GM11168 (cell line): ENCODE data around the gene AMN1.
"Not testable (repeated sequence)": the region's sequence is repeated elsewhere in the genome, so short reads cannot be mapped to it uniquely, and the experiment has no call there.

ENCODE experiments used
- in situ Hi-C: fragments of 300-500 bp; cut with MboI; formaldehyde crosslinking; loops from one replicate; pipeline ENCODE4 v1.12.0; 2022; ENCODE audit warnings: low sequenced_read_pairs; ENCODE audit not compliant: unreplicated experiment

Gene AMN1

DNA sequence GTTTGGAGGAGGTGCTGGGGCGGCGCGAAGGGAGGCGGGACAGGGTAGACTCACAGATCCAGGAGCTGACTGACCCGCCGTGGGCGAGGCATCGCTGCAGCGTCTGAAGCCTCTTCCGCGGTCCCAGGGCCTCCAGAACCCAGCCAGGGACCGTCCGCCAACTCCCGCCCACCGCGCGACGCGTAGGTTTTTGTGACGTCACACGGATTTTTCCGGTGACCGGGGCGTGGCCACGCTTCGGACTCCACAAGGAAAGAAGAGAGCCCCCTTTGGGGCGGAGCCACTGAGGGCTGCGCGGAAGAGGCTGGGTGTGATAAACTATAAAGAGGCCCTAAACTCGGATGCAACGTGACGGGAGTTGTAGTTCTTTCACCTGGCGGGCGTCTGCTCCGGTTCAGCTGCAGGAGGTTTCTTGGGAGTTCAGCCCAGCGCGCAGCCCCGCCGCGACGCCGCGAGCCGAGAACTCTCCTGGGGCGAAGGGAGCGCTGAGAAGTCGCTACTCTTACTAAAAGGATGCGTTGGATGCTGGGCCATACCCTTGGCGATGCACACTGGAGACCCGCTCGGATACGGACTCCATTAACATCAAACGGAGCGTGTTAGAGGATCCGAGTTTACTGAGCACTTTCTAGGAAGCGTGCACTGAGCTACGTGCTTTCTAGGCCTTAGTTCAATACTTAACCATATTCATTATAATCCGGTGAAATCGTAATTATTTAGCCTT, at the start of gene AMN1:
AMN1 (minus strand) TSS at position 105 of the 724 bp plus-strand sequence; CDS start at position 92, 13 bp downstream.
- in situ Hi-C loops: no loop called here

- in situ Hi-C loops: no loop called here
These were observed 45.0 kb upstream of the AMN1 start for GRCh38 chr12:31773867-31774266.

DNA sequence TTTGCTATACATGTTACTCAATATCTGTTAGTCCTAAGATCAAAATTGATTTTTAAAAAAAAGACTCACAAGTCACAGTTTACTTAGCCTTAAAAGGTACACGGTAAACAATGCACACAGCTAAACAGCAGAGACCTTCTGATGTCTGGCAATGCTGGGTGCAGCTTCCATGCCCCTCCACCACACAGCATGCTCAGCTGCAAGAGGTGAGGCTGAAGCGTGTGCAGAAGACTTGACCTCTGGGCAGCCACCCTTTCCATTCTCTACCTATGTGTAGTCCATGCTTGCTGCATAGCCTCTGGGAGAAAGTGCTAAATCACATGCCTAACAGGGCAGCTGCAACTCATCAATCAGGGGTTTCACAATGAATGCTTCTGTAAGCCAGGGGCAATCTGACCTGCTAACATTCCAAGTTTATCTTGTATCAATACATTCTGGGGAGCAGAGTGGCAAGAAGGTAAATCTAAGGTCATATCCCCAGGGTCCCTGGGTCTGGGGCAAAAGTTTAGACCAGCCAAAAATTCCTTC, 44.5 kb upstream of the AMN1 start:
- in situ Hi-C loops: no loop called here

GRCh38 chr12:31772685-31773222, 43.9 kb upstream of the AMN1 start:
- in situ Hi-C loops: no loop called here

DNA sequence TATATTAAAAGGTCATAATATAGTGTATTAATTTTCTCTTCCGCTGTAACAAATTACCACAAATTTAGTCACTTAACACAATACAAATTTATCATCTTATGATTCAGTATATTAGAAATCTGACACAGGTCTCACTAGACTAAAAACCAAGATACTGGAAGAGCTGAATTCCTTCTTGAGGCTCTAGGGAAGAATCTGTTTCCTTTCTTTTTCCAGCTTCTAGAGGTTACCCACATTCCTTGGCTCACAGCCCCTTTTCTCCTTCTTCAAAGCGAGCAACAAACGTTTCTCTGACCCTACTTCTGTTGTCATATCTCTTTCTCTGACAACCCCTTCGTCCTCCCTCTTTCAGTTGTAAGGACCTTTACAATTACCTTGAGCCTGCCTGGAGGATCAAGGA, 43.4 kb upstream of the AMN1 start:
- in situ Hi-C loops: no loop called here

DNA sequence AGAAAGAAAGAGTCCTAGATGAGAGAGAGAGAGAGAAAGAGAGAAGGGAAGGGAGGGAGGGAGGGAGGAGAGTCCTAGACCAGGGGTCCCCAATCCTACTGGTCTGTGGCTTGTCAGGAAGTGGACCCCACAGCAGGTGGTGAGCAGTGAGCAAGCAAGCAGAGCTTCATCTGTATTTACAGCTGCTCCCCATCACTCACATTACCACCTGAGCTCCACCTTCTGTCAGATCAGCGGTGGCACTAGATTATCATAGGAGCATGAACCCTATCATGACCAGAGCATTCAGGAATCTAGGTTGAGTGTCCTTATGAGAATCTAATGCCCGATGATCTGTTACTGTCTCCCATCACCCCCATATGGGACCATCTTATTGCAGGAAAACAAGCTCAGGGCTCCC, 39.2 kb upstream of the AMN1 start:
- in situ Hi-C loops: no loop called here

DNA sequence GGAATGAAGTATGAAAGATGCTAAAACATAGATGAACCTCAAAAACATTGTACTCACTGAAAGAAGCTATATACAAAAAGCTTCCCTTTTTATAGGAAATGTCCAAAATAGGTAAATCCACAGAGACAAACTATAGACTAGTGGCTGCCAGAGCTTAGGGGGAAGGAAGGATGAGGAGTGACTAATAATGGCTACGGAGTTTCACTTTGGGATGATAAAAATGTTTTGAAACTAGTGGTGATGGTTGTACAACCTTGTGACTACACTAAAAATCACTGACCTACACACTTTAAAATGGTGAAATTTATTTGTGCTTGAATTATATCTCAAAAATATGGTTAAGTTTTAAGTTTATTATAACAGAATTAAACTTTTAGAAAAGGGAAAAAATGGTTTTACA, 37.1 kb upstream of the AMN1 start:
- in situ Hi-C loops: no loop called here

- in situ Hi-C loops: no loop called here
These were observed 31.0 kb upstream of the AMN1 start for GRCh38 chr12:31759632-31760459.

GRCh38 chr12:31758297-31758696, 29.5 kb upstream of the AMN1 start:
- in situ Hi-C loops: not testable (repeated sequence)

DNA sequence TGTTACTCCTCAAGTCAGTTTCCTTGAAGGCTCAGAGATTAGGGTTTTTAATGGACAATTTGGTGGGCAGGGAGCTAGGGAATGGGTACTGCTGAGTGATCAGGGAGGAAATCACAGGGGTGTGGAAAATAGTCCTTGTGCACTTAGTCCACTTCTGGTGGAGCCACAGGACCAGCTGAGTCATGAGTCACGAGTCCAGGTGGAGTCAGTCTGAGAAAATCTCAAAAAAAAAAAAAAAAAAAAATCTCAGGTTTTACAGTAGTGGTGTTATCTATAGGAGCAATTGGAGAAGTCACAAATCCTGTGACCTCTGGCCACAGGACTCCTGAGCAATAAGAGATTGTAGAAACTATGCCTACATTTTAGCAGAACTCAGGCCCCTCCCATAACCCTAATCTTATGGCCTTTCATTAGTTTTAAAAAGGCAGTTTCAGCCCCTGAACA, 28.2 kb upstream of the AMN1 start:
- in situ Hi-C loops: no loop called here

- in situ Hi-C loops: no loop called here
These were observed 23.6 kb upstream of the AMN1 start for GRCh38 chr12:31752450-31752849.

DNA sequence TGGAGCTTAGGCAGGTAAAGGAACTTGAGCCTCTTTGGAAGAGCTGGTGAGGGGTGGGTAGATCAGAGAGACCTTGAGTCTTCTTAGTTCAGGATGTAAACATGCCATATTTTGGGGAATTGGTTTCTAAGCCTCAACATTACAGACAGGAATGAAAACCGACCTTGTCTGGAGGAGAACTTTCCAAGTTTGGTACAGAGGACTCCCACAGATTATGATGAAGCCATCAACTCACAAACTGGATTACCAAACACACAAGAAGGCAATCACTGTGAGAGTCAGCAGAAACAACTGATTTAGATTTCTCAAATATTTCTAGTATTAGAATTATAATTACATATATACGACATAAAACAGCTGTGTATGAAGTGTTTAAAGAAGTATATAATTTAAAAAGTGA, 22.3 kb upstream of the AMN1 start:
- in situ Hi-C loops: no loop called here

GRCh38 chr12:31750747-31751039, 21.9 kb upstream of the AMN1 start:
- in situ Hi-C loops: no loop called here

GRCh38 chr12:31749024-31749704, 20.3 kb upstream of the AMN1 start:
- in situ Hi-C loops: loop anchor here (10.0 kb wide), 1 partner anchor 216 kb away; no protein-coding TSS in a partner anchor

DNA sequence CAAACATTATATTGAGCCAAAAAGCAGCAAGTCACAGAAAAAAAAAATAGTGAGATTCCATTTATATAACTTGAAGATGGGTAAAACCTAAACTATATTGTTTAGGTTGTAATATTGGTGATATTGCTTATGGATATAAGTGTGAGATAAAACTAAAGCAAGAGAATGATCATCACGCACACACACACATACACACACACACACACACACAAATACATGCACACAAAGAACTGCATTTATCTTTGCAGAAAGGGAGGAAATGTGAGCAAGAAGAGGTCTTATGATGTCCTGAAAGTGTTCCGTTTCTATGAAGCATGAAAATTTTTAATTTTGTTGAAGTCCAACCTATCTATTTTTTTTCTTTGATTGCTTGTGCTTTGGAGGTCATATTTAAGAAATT, 16.4 kb upstream of the AMN1 start:
- in situ Hi-C loops: loop anchor here (10.0 kb wide), 1 partner anchor 220 kb away; no protein-coding TSS in a partner anchor

GRCh38 chr12:31744363-31744762, 15.5 kb upstream of the AMN1 start:
- in situ Hi-C loops: loop anchor here (10.0 kb wide), 1 partner anchor 220 kb away; no protein-coding TSS in a partner anchor

DNA sequence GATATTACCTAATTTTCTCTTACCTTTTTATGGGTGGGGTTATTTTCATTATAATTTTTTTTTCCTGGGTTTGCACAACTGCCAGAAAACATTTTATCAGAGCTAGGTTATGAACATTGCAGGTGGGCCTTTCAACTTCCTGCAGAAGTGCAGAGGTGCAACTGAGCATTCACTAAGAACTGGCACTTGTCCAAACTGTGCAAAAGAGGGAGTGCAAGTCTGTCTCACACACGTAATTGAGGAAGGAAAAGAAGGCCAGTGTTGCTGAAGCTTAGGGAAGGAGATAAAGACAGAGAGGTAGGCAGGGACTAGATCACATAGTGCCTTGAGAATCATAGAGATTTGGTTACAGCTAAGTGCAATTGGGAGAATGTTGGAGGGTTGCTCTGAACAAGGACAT, 14.1 kb upstream of the AMN1 start:
- in situ Hi-C loops: loop anchor here (10.0 kb wide), 1 partner anchor 222 kb away; no protein-coding TSS in a partner anchor

GRCh38 chr12:31740628-31741027, 11.8 kb upstream of the AMN1 start:
- in situ Hi-C loops: loop anchor here (10.0 kb wide), 1 partner anchor 224 kb away; no protein-coding TSS in a partner anchor

GRCh38 chr12:31737763-31738162, 8.9 kb upstream of the AMN1 start:
- in situ Hi-C loops: no loop called here

DNA sequence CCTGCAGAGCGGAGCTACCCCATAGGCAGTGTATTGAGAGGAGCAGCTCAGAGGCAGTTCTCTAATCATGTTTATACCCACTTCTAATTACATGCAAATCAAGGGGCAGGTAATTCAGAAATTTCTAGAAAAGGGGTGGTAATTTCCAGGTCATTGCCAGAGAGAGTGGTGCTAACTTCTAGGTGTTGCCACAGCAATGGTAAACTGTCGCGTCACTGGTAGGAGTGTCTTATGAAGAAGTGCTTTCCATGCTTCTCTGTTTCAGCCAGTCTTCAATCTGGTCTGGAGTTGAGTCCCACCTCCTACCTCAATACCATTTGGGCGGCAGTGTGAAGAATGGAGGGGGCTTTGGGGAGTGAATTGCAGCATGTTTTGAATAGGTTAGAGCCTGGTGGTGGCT, 8.5 kb upstream of the AMN1 start:
- in situ Hi-C loops: no loop called here
